NCI-H774 (cell line): ENCODE measurements around the gene C6orf163.
A peak's percentile ranks its signal among the peaks of the same experiment; 100 is the strongest.

ENCODE experiments used
- DNase-seq: peaks from one replicate; lab custom pipeline; 2025; lab: John Stamatoyannopoulos, UW

Gene C6orf163

DNA sequence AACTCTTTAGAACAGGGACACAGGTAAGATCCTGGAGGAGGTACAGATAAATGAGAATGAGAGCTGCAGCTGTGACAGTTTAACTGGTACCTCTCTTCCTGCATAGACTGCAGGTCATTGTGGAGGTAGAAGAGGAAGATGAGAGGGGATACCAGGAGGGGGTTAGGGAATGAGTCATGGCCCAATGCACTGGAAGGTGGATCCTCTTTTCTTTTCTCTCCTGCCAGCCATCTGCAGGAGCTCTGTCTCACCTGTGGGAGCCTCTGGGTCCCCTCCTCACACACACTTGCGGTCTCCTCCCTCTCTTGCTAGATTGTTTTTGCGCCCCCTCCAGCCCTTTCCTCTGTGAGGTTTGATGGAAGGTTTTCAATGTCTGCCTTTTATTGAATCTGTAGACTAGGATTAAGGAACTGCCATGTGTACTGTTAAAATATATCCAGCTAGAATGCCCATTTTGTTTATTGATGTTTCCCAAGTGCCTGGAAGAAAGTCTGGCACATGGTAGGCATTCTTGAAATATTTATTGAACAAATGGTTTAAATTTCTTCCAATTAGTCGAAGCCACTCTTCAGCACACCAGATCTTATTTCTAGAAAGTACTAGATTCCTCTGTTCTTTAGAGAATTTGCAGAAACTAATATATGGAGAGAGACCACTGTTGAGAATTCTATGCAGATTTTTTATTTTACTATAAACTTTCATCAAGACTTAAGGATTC lies 13.0 kb downstream of the C6orf163 start:
- DNase-seq = no peak

DNA sequence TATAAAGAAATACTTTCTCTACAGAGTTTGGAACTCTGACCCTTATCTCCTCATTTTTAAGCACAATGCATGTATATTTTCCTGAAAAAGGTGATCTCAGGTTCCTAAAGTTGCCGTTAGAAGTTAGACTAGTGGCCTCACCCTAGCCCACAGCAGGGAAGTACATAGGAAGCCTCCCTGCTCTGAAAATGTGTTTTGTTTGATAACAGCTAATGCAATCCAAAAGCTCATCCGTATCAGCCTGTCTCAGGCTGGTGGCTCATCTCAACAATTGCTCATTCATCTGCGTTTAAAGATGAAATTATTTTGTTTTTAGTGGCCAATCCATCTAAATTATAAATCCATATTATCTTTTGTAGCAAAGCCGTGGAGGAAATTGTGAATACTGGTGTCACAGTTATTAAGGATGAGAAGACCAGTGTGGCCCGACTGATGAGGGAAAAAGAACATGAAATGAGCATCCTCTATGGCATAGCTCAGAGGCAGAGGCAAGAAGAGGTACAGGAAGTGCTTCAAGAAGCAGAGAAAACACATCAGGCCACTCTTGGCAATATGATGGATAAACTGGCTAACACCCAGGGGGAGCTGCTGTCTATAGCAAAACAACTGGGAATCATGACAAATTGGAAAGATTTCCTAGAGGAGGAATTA lies 20.1 kb downstream of the C6orf163 start:
- DNase-seq = no peak

DNA sequence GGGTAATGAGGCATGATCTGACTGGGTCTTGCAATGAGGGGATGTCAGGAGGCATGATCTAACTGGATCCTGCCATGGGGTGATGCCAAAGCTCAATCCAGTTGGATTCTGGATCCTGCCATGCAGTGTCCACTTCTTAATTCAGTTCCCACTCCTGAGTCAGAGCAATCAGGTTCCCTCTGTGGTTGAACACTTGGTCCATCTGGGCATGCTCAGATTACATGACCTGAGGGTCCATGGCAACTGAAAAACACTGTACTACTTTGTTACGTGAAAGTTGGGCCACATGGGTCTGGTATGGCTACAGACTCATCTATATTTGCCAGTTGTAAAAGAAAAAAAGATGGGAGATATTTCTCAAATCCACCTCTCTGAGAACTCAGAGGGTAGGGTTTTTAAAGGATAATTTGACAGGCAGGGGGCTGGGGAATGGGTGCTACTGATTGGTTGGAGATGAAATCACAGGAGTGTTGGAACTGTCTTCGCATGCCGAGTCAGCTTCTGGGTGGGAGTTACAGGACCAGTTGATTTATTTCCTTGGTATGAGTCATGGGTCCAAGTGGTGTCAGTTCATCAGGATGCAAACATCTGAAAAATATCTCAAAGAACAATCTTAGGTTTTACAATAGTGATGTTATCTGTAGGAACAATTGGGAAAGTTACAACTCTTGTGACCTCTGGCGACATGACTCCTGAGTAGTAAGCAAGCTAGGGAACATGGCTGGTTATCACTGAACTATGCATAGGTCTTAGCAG lies 21.6 kb downstream of the C6orf163 start:
- DNase-seq = no peak

DNA sequence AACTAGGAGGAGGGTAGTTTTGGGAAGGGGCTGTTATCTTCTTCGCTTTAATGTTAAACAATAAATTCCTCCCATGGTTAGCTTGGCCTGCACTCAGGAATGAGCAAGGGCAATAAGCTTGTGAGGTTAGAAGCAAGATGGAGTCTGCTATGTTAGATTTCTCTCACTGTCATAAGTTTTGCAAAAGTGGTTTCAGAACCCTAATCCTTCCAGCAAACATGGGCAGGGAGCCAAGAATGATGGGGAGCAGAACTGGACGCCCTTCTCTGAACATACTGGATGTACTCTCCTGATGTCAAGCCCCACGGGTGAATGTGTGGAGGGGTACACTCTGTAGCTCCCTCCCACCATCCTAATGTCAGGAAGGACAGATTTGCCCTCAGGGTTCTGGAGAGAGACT lies 22.3 kb downstream of the C6orf163 start:
- no peak for DNase-seq

DNA sequence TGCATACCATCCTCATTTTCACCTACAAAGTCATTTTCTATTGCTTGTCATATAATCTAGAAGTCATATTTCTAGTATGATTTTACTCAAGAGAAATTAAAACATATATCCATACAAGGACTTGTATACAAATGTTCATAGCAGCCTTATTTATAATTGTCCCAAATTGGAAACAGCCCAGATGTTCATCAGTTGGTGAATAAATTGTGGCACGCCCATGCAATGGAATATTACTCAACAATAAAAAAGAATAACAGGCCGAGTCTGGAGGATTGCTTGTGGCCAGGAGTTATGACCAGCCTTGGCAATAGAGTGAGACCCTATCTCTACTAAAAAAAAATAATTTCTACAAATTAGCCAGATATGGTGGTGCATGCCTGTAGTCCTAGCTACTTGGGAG lies 28.8 kb downstream of the C6orf163 start:
- DNase-seq = no peak

DNA sequence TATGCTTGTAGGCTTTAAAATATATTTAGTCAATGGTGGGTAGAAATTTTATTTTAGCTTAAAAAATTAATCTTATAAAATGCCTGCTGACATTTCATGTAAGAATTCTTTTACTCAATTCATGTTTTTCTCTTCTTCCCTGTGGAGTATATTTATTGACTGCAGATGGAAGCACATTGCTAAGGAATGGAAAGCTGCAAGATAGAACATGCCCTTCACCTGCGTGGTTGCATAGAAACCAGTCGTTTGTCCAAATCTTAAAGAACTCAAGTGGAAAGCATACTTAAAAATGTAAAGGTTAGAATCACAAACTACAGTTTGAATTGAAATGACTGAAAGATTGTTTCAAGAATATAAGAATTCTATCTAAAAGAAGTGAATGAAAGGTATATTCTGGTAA lies 30.7 kb downstream of the C6orf163 start:
- DNase-seq = no peak

DNA sequence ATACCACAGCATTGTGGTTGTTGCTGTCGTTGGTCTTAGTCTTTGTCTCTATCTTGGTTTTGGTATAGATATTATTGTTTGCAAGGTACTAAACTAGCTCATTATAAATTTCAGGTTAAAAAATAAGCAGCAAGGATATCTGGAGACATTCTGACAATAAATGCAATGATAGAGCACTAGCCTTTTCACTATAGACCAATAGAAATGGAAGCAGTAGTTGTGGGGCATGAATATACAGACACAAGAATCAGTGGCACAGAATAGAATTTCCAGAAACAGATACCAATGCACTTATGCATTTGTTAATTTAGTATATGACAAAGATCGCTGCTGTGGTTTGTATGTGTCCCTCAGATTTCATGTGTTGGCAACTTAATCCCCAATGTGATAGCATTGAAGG lies 32.0 kb downstream of the C6orf163 start:
- DNase-seq = no peak

DNA sequence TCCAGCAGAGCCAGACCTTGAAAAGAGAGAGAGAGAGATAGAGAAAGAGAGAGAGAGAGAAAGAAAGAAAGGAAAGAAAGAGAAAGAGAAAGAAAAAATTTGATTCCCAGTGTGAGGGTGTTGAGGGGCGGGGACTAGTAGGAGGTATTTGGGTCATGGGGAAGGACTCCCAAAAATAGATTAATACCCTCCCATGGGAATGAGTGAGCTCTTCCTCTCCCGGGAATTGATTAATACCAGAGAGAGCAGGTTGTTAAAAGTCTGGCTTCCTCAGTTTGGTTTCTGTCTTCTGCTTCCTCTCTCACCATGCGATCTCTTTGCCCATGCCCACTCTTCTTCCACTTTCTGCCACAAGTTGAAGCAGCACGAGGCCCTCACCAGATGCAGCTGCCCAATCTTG lies 34.3 kb downstream of the C6orf163 start:
- no peak for DNase-seq

DNA sequence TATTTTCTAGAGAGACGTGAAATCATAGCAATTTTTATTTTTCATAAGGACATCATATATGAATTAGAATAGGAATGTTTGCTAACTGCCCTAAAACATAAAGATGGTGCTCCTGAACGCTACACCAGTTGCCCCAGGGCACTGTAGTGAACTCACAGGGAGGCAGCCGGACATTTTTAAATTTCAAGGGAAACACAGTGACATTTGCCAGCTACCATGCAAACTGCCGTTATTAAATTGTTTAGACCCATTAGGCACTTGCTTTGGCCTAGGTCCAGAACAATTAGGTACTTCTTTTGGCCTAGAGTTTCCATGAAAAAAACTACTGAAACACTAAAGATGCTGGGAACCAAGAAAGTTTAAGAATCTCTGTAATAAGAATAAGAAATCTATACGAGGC lies 38.2 kb downstream of the C6orf163 start:
- no peak for DNase-seq

DNA sequence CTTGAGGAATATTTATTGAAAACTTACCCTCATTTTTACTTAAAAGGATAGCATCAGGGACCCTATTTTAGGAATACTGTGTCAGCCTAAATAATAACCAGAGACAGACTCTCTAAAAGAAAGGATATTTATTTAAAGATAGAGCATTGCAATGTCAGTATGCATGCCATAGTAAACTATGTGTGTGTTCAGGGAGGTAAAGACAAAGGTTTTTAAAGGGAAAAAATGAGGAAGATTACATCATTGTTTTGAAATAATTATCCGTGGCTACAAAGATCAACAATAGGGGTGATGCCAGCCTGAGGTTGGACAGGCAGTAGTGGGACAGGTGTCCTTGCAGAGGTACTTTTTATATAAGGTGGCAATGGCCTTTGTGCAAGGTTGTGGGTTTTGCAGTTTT lies 39.4 kb downstream of the C6orf163 start:
- DNase-seq = no peak

DNA sequence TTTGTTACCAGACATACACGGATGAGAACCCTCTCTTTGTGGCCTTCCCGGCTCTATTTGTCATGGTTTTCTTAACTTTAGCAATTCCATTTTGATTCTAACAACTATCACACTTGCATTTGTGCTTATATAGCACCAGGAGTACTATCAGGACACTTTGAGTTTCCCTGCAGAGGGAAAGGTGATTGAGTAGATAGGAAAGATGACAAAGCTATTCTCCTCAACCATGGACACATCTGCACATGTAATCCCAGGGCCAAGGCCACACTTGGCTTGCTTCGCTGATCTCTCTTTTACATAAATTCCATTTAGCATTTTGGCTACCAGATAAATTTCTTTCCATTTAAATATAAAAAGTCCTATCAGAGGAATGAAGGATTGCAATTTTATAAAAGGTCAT lies 39.8 kb downstream of the C6orf163 start:
- no peak for DNase-seq

DNA sequence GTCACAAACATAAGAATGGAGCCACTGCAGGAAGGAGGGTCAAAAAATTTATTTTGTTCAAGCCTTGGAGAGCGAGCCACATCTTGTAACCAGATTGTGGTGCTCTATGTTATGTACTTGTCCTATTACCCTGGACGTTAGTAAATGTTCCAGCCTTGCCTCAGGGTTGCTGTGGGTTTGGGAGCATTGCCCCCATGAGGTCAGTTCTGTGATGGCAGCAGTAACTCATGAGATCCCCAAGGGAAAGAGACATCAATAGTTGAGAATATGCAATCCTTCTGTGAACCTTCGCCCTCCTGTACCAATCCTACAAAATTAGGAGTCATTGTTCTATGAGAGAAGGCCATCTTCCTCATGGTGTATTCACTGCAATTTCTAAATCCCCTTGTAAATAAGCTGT lies 46.7 kb downstream of the C6orf163 start:
- DNase-seq = peak; percentile 34

DNA sequence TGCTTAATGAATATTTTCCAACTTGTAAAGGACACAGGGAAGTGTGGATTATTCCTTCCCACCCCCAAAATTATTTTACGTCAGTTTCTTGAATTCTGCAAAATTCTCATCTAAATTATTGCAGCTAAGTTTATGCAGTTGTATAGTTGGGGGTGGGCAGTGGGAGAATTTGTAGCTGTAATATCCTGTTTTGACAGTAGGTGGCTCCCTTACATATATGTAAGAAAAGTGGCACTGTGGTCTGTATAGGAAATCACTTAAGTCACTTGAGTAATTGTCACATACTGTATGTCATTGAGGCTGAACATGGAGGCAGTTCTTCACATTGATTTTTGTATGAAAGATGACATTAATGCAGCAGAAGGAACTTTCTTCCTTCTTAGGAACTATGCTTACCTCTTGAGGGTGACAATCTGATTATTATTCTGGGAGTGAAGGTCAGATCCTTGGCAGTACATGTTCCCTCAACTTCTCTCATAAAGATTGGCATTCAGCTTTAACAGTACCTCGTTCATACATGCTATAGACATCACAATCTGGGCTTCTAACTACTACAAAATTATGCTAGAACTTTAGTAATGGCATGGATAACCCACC lies 48.5 kb downstream of the C6orf163 start:
- DNase-seq = peak; percentile 64

DNA sequence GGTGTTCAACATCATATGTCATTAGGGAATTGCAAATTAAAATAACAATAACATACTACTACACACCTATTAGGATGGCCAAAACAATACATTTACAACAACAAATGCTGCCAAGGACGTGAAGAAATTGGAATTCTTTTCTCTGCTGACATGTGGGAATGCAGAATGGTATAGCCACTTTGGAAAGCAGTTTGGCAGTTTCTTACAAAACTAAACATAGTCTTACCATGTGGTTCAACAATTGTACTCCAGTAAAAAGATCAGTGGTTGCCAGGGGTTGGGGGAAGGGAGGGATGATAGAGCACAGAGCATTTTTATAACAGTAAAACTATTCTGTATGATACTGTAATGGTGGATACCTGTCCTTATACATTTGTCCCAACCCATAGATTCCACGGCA lies 50.8 kb downstream of the C6orf163 start:
- DNase-seq = no peak

DNA sequence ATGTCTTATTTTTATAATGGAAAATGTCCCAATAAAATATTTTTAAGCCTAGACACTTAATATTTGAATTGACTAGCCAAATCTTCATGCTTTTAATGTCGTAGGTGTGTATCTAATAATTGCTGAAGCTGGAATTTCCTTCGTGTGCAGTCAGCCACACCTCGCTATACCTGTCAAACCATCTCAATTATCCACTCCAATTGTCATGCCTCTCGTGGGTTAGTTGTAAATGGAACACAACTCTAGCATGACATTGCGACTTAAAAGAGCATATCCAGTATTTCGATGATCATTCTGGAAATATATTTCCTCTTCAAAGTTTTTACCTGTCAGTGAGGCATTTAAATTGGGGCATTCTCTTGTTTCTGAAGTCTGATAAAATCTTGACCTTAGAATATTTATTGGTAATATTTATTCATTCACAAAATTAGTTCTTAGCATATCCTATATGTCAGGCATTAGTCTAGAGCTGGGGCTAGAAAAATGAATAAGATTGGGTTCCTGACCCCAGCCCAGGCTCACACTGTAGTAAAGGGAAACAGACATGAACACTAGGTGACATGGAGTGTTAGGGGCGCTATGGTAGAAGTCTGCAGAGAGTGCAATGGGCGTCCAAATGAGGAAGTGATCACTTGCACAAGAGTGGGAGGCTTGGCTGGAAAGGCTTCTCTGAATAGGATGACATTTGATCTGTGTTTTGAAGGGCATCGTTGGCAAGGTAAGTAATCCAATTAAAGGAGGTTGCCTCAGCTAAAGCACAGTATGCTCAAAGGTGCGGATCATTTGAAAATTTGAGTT lies 52.2 kb downstream of the C6orf163 start:
- DNase-seq = no peak

DNA sequence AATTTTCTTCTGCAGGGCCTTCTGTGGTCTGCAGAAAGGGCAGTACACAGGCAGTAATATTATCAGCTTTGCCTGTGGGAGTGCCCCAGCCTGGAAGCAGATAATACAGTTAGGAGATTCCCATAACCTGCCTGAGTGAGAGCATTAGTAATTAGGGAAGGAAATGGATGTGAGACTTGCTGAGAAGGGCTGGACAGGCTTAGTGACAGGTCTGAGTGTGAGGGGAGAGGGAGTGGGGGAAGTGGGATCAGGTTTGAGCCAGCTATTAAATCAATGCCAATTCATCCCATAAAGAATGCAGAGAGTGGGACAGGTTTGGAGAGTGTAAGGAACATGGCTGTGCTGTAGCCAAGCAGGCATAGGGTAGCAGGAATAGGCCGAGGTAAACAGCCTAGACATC lies 53.0 kb downstream of the C6orf163 start:
- no peak for DNase-seq

DNA sequence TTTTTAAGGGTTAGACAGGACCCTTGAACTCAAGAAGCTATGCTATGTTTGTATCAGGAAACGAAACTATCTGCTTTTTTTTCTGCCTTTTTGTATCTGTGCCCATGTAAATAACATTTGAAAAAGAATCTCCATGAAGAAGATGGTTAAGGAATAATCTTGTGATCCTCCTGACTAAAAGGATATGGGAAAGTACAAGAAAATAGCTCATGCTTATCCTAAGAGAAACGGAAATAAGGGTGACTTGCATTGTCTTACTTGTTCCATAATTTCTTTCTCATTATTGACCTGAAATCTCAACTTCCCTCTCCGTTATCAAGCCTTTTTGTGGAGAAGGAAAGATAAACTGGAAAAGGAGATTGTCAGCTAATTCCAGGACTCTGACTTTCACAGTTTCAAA lies 57.2 kb downstream of the C6orf163 start:
- no peak for DNase-seq

DNA sequence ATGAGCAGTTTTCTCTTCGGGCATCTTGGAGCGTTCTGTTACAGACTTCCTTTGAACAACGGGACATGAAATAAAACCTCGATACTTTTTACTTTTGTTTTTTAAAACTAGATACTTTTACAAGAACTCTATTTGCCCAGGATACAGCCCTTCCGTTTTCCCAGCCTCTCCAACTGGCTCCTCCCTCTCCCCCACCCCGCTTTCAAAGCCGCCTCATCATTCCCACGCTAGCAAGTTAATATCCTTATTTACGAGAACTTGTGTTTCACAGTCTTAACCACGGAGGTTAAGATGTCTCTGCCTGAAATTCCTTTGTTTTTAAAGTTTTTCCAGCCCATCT lies 62.9 kb downstream of the C6orf163 start:
- DNase-seq = peak; percentile 73

DNA sequence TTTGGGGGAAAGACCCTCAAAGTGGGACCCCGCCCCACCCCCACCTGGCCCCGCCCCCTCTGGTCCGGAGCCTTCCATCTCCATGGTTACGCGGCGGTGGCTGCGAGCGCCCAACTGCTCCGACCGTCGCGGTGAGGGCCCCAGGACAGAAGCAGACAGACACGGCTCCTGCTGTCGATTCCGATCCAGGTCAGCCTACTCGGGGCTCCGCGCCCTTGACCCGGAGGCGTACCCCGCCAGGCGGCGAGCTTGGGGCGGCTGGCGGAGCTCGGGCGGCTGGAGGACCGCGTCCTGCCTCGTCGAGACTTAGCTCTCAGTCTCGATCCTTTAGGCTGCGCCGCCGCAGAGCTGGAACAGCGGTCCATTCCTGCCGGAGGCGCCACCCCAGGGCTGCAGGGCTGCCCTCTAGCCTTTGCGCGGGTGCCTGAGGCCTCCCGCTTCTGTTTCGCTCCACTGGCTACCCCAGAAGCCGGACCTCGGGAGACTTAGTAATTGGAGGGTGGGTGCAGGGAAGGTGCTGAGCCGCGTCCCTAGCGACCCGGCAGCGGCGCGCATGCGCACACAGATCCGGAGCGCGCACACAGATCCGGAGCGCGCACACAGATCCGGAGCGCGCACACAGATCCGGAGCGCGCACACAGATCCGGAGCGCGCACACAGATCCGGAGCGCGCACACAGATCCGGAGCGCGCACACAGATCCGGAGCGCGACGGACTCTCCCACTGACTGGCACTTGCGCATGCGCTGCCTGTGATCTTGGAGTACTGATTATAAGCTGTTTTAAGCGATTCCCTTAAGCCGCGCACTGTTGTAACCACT lies 63.5 kb downstream of the C6orf163 start, which contains the start of gene CFAP206:
TSS of gene CFAP206 (plus strand) at position 72 of the 820 bp plus-strand sequence. CDS start 1,868 bp downstream, outside the sequence.
- peak; percentile 92 for DNase-seq

DNA sequence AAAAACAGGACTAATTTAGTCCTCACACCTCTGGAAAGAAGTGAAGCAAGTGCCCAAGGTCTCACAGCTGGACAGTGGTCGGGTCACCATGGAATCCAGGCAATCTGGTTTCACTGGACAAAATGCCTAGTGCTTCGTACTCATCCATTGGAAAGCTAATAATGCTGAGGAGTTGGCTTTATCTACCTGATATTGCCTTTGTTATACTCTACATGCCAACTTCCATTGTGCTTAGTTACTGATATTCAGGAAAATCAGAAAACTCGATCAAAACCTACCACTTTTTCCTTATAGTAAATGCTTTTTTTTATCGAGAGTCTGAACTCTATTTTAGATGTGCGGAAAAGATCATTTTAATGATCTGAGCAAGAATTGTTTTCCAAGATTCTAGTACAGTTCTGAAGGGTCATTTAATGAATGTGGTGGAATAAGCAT lies 64.1 kb downstream of the C6orf163 start:
- DNase-seq = peak; percentile 59
